ENCODE results near the gene ROCK2.
"Not testable (repeated sequence)": the region's sequence is repeated elsewhere in the genome, so short reads cannot be mapped to it uniquely, and the experiment has no call there.

Gene ROCK2

DNA sequence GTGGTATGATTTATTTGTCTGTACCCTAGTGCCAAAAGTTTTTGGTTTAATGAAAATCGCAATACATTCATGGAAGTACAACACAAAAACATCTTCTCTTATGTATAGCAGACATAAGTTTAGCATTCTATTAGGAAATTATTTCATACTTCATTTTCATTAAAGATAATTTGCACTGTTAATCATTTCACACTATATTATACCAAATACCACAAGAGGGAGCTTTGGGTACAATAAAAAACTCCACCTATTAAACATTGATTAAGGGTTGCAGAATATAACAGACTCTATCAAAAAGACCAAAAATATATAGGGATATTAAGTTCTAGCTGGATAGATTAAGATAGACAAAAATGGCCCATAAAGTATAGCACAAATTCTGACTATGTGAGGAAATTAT lies 110.1 kb downstream of the ROCK2 start:
- no peak for DNase-seq (ENCODE audit: low read depth)

DNA sequence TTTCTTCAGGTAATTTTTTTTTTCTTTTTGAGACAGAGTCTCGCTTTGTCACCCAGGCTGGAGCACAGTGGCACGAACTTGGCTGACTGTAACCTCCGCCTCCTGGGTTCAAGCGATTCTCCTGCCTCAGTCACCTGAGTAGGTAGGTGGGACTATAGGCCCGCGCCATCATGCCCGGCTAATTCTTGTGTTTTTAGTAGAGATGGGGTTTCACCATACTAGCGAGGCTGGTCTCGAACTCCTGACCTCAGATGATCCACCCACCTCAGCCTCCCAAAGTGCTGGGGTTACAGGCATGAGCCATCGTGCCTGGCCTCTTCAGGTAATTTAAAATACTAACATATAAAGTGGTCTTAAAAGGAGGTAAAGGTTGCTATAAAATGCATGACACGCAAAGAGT lies 113.2 kb downstream of the ROCK2 start:
- not testable (repeated sequence) for DNase-seq (ENCODE audit: low read depth)

DNA sequence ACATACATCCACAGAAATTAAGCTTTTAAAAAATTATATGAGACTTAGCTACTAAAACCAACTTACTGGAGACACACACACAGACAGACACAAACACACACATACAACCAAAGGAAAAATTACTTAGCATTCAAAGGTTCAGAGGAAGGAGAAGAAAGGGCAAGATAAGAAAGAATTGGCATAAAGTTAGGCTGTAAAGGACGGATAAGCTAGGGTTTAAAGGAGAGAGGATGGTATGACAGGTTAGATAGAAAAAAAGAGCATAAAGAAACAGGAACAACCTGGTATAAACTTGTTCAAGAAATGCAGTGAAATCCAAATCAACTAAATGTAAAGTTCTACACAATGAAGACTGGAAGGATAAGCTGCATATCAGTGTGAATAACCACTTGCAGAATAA lies 115.7 kb downstream of the ROCK2 start:
- DNase-seq (ENCODE audit: low read depth): no peak

DNA sequence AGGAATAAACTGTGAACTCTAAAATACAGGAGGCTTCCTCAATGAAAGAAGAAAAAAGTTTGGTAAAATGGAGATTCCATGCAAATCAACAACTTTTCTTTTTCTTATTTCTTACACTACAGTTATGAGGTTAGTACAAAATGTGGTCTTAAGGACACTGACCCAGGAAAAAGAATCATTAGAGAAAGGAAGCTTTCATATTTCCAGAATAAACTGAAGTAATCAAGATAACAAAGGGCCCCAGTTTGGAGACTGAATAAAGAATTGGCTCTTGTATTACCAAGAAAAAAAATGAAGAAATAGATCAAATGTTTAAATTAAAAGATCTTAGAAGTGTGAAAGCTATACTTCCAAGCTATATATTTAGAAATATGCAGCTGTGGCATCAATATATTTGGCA lies 116.8 kb downstream of the ROCK2 start:
- DNase-seq (ENCODE audit: low read depth): no peak

DNA sequence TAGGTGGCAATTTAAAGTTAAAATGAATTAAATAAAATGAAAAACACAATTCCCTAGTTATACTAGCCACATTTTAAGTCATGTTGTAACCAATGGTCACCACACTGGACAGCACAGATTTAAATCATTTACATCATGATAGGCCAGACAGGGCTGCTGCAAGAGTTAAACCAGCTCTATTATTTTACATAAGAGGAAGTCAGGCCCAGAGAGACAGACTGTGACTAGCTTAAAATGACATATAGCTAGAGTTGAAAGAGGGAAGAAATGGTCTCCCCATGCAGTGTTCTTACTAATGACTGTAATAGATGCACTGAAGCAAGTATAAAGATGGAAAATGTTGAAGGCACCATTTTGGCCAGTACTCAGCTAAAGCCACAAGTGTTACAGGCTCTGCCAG lies 119.5 kb downstream of the ROCK2 start:
- DNase-seq (ENCODE audit: low read depth): no peak

DNA sequence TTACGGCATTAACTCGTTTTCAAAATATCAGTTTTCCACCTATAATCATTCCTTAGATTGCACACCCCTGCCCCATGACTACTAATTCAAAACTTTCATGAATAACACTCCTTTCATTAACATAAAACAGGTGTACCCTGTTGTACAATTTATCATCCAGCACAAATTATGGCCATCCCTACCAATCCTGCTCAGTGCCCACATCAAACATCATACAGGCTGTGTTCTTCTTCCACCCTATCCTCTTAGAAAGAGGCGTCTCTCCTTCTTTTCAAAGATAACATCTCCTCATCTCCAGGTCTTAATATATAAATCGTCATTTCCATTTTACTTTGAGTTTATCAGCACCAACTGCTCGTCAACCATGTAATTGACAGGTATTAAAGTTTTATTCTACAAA lies 121.6 kb downstream of the ROCK2 start:
- DNase-seq (ENCODE audit: low read depth): no peak

DNA sequence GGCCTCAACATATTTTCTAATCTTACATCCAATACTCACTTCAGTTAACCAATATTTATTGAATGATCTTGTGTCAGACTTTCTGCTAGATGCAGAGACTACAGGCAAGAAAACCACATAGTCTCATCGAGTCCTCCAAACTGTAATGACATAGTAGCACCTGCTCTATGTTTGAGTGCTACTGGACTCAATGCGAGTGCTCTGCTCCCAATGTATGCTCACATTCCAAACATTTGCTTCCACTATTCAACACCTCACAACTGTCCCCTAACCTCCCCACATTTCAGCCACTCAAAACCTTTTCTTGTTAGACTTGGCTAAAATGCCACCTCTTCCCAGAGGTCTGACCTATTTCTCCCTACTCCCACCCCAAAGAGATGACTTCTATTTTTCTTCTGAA lies 124.0 kb downstream of the ROCK2 start:
- DNase-seq (ENCODE audit: low read depth): no peak

DNA sequence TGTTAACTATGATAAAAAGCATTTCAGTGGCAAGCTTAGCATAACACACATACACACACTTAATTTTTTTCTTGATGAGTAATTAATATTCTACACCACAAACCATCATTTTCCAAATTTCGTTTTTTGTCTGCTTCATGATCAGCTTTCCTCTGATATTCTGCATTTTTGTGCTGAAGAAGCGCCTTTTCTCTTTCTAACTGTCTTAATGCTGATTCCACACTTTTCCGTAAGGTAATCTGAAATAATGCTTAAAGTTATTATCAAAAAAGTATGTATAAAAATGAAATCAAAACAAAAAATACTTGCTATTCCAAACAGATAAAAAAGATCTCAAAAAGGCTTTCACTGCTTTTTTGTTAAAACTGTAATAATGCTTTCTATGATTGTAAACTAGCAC lies 129.0 kb downstream of the ROCK2 start:
- DNase-seq (ENCODE audit: low read depth): no peak

DNA sequence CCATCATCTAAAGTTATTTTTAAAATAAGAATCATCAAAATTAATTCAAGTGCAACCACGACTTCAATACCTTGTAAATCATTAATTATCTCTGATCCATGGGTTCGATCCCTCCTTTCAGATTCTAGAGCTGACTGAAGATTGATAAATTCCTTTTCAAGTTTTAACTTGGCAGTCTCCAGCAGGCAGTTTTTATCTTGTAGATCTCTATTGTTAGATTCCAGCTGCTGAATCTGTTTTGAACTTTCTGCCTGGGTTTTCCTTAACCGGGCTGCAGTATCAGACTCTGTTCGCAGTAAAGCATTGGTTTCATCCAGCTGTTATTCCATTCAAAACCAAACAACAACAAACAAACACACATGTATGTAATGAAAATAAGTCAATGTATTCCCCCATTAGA lies 129.7 kb downstream of the ROCK2 start:
- no peak for DNase-seq (ENCODE audit: low read depth)

DNA sequence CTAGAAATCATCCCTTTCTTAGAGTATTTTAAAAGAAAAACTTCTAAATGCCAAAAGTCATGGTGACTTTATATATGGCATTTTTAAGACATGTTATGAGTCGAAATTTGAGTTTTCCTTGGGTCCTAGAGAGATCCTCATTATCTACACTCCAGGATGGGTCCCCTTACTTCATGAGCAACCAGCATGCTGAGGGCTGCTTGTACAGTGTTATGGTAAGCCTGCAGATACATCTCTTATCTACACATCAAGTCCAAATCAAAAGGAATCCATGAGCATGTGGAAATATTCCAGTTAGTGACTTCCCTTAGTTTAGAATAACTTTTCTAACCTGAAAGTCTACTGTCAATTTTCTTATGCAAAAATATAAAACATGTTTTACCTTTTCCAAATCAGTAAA lies 130.5 kb downstream of the ROCK2 start:
- no peak for DNase-seq (ENCODE audit: low read depth)

DNA sequence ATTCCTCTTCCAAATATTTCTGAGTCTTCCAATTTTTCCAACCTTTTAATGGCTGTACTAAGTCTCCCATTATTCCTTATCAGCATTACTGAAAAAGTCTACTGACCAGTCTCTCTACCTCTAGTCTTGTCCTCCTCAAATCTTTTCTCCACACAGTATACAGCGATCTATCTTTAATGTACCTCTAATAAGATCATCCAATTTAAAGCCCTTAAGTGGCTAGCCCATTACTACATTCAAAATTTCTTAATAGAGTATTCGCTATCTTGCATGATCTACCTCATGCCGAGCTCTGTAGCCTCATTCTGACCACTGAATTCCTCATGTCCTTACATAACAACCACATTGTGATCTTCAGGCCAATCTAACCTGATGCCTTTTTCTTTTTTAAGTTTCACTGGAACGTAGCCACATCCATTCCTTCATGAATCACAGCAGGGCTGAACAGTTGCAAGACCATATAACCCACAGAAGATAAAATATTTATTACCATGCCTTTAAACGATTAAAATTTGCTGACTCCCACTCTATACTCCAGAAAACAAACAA lies 131.3 kb downstream of the ROCK2 start:
- no peak for DNase-seq (ENCODE audit: low read depth)

DNA sequence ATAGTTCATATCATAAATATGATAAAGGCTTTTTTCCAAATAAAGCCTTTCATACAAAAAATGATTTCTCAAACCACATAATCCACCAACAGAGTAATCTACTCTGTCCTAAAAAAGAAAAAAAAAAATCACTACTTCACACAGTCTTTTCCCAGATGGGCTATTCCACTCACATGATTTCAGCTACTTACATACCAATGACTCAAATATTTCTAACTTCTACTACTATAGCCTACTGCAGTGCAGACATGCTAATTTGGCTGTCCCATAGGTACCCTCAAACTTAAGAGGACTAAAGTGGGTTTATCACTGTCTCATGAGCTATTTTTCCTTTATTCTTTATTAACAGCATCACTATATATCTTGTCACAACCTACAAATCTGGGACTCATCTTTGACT lies 131.8 kb downstream of the ROCK2 start:
- DNase-seq (ENCODE audit: low read depth): no peak

DNA sequence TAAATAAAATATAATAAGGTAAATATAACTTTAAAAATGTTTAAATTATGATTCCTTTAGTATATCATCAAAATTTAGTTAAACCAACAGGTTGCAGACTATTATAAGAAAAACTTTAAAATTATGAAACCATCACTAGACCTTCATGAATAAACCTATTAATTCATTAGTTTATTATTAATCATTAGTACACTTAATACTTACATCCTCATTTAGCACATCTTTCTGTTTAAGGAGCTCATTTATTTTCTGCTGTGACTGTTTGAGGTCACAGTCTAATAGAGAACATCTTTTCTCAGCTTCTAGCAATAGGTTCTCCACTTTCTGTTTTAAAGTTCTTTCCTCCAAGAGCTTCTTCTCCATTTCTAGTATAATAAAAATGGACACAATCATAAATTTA lies 136.4 kb downstream of the ROCK2 start:
- no peak for DNase-seq (ENCODE audit: low read depth)

DNA sequence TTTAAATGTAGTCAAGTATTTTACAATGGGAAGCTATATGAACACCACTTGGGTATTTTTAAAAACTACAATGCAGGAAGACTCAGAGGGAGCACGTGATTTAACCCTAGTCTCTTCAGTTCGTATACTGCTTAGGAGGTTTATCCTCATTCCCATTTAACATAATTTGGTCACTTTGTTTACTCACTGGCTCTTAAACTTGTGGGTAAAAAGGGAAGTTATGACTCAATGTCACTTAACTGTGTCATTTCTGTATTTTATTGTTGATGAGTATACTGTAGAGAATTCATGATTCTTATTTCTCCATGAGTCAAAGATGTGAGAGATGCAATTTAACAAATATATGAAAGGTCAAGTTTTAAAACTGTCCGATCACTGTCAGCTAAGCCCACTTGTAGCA lies 141.0 kb downstream of the ROCK2 start:
- no peak for DNase-seq (ENCODE audit: low read depth)

DNA sequence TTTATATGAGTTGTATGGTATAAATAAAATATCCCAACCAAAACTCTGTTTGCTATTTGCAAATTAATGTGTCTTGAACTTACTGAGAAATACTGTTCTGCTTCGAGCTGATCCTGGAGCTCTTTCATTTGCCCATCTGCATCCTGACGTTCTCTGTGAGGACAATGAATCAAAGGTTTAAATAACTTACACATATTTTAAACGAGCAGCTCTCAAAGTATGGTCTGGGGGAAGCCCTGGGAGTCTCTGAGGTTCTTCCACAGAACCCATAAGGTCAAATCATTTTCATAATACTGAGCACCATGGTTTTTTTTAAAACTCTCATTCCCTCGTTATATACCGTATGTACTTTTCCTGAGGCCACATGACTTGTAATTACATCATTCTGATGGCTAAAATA lies 142.5 kb downstream of the ROCK2 start:
- DNase-seq (ENCODE audit: low read depth): no peak

DNA sequence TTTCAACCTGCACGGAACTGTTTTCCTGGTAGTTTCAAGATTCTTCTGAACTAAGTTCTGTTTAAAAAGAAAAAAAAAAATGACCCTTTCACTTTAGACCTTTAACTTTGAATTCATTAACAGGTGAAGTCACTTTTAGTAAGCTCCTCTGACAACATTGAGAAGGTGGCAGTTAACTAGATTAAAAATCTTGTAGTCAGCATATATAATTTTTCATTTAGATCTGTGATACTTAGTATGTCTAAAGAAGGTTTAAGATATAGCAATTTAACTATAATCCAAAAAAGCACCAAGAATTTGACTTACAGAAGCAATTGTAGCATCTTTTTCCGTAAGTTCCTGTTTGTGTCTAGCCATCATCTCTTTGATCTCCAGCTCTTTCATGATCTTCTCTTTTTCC lies 143.8 kb downstream of the ROCK2 start:
- no peak for DNase-seq (ENCODE audit: low read depth)

DNA sequence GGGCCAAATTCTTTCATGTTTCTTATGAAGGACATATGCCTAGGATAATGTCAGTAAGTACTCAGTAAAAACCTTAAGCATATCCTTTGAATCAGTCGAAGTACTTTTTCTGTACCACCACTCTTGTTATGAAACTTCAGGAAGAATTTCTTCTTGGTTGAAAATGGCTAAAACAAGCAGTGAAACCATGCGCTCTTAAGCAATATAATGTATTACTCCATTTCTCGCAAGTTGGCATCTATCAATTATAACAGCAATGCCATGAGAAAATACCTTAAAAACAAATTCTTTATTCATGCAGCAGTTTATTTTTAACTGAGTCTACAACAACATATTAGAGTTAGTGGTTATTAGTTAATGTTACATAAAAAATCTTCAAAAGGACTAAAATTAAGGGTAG lies 148.2 kb downstream of the ROCK2 start:
- no peak for DNase-seq (ENCODE audit: low read depth)

DNA sequence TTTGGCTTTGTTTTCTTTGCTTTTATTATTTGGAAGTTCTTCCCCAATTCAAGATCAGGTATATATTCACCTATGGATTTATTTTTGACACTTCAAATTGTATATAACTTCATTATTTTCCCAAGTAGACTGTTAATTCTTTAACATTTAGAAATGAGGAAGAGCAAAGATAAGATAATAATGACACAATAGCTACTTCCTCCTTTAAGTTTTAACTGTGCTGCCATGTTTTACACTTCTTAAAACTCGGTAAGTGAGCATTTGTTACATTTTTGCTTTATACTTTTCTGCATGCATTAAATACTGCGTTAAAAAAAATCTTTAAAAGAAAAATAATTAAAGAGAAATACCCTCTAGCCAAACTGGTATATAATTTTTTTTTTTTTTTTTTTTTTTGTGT lies 156.7 kb downstream of the ROCK2 start:
- no peak for DNase-seq (ENCODE audit: low read depth)

DNA sequence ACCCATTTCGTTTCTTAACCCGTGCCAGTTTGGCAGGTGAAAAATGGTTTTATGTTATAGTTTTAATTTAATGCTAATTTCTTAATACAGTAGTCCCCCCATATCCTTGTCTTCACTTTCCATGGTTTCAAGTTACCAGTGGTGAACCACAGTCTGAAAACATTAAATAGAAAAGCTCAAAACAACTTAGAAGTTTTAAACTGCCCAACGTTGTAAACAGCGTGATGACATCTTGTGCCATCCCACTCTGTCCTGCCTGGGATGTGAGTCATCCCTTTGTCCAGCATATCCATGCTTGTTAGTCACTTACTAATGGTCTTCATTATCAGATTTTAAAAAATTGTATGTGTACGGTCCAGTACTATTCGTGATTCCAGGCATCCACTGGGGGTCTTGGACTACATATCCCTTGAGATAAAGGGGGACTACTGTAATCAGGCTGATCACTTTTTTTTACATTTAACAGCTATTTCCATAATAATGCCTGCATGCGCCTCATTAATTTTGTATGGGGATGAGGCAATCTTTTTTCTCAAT lies 157.3 kb downstream of the ROCK2 start:
- DNase-seq (ENCODE audit: low read depth): no peak

DNA sequence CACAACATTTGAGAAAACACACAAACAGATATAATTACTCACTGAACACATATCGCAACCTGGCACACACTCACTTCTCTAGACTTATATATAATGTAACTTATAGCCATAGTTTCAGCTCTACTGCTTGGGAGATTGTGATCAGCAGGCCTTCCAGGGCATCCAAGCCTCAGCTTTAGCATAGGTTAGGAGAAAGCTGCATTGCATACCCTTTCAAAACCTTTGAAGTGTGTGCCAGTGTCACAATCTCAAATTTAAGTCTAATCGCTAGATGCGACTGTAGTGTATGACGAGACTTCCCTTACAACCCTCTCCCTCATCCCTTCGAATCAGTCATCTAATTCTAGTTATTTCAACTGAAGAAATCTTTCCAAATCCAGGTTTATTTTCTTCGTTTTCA lies 158.3 kb downstream of the ROCK2 start:
- DNase-seq (ENCODE audit: low read depth): no peak

DNA sequence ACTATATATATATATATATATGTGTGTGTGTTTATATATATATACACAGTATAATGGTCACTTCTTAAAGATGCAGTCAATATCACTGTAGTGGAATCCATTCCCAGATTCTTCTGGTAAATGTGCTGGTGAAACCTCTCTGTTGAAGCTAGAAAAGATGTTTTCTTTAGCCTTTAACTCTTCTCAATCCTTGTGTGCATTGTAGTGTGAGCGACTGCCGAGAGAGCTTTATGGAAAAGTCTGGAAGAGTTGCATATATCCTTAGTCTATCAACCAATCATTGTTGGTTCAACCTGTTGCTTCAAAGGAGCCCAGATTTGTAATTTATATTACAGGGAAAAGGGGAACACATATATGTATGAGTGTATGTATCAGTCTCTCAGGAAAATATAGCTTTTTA lies 161.5 kb downstream of the ROCK2 start:
- DNase-seq (ENCODE audit: low read depth): no peak

DNA sequence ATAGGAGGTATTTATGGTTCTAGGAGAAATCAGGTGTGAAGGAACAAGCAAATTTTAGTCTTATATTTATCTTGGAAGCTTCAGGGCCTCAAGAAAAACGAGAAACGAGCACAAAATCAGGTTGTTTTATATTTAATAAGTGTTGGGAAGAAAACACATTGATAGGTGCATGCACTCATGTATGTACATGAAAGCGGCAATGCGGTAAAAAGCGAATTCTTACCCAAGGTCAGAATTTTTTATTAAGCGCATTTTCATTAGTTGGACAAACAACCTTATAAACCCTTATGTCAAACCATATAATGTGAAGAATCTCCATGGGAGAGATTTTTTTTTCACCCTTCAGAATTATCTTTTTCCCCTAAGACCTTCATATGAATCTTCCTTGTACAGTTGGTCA lies 163.8 kb downstream of the ROCK2 start:
- DNase-seq (ENCODE audit: low read depth): no peak

DNA sequence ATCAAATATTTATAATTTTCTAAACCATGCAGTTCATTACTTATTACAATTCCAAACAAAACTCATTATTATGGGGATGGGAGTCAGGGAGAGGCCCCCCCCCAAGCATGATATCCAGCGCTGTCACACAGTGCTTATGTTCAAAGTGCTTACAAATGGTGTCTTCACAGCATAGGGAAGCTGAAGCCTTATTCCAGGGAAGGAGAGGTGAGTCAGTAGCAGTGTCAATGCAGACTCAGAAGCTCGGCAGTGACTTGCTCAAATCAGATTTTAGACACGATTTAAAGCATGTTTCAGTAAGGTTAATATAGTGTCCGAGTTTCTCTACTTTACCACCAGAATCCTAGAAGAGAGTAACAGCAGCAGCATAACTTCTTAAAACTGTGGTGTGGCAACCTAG lies 164.5 kb downstream of the ROCK2 start:
- DNase-seq (ENCODE audit: low read depth): no peak

DNA sequence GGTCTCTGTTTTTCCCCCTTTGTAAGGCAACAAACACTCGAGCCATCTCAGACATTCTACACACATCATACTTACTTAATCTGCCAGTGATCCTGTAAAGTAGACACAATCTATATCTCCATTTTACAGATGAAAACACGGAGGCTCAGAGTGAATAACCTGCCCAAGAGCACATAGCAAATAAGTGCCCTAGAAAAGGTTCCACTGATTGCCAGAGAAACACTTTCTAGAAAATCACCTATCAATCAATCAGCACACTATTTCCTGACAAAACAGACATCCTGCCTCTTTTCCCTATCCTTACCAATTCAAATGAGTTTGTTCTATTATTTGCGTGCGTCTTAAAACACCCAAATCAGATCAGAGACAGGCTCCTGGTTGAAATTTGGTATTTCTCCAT lies 165.2 kb downstream of the ROCK2 start:
- DNase-seq (ENCODE audit: low read depth): no peak

Data from stimulated activated CD8-positive, alpha-beta memory T cell treated with anti-CD3 and anti-CD28 coated beads, Interleukin-15, amount 100 ng/mL, for 1 hour (primary cell).